Activated CD8-positive, alpha-beta memory T cell treated with anti-CD3 and anti-CD28 coated beads for 36 hours (primary cell): Measurements from ENCODE around the gene LONRF3. TPM values are rescaled to one million over a fixed set of nuclear protein-coding genes. Genes with fewer than 3 reads are reported as not detected.
"Not testable (repeated sequence)": the region's sequence is repeated elsewhere in the genome, so short reads cannot be mapped to it uniquely, and the experiment has no call there.

ENCODE experiments used
- CTCF ChIA-PET: fragments of 350-600 bp; sonication (Branson Sonifier 250); formaldehyde crosslinking; loops from one replicate; lab custom pipeline; 2021; ENCODE audit warnings: antibody characterized with exemption; lab: Charles Lee
- POLR2A ChIA-PET: fragments of 350-600 bp; sonication (Branson Sonifier 250); formaldehyde crosslinking; loops from one replicate; lab custom pipeline; 2021; ENCODE audit warnings: antibody characterized with exemption; lab: Charles Lee
- total RNA-seq, 2 experiments: library from RNA; stranded (reverse); gene quantifications; one replicate each; pipeline ENCODE4 v1.2.3, GENCODE V29; 2021

The LONRF3 gene
- total RNA-seq, 2 experiments from 2014 or later, result 2.3 to 2.4 TPM

DNA sequence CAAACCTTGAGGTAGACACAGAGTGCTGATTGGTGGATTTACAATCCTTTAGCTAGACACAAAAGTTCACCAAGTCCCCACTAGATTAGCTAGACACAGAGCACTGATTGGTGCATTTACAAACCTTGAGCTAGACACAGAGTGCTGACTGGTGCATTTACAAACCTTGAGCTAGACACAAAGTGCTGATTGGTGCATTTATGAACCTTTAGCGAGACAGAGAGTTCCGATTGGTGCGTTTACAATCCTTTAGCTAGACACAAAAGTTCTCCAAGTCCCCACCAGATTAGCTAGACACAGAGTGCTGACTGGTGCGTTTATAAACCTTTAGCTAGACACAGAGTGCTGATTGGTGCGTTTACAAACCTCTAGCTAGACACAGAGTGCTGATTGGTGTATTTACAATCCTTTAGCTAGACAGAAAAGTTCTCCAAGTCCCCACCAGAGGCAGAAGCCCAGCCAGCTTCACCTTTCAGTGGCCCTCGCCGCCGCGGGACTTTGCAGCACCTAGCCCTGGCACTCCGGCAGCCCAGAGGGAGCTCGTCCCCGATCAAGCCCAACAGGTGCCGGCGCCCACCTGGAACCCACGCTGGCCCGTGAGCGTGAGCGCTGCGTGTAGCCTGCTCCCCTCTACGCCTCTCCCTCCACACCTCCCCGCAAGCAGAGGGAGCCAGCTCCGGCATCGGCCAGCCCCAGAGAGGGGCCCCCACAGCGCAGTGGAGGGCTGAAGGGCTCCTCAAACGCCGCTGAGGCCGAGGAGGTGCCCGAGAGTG lies 53.7 kb downstream of the LONRF3 start:
- POLR2A ChIA-PET, CTCF ChIA-PET: not testable (repeated sequence)

DNA sequence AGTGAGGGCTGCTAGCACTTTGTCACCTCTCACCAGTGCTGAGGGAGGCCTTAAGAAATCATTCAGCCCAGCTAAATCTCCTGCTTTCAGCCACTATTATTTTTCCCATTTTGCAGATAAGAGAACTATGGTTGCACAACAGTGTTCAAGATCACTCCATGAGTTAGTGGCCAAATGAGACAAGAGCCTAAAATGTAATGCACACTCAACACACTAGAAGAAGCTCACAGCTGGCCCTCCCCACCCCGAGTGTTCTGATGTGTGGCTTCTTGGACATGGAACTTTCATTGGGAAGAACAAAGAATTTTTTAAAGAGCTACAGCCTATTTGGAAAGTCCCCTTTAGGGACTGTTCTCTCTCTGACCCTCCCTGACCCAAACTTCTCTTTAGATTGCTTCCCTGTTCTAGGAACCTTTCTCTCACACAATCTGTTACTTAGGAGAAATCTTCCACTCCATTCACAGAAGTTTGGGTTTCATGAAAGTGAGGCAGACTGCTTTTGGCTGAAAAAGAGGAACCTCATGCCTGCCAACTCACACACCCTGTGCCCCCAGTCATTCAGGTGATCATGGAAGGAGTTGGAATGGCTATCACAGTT lies 54.4 kb downstream of the LONRF3 start:
- ChIA-PET POLR2A (no interaction called here), CTCF (no interaction called here)

DNA sequence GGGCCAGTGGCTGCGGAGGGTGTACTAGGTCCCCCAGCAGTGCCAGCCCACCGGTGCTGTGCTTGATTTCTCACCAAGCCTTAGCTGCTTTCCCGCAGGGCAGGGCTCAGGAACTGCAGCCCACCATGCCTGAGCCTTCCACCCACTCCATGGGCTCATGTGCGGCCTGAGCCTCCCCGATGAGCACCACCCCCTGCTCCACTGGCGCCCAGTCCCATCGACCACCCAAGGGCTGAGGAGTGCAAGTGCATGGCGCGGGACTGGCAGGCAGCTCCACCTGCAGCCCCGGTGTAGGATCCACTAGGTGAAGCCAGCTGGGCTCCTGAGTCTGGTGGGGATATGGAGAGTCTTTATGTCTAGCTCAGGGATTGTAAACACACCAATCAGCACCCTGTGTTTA lies 55.2 kb downstream of the LONRF3 start:
- CTCF ChIA-PET, POLR2A ChIA-PET: not testable (repeated sequence)

GRCh38 chrX:119030990-119031389 lies 56.6 kb downstream of the LONRF3 start:
- ChIA-PET CTCF (no interaction called here), POLR2A (no interaction called here)

DNA sequence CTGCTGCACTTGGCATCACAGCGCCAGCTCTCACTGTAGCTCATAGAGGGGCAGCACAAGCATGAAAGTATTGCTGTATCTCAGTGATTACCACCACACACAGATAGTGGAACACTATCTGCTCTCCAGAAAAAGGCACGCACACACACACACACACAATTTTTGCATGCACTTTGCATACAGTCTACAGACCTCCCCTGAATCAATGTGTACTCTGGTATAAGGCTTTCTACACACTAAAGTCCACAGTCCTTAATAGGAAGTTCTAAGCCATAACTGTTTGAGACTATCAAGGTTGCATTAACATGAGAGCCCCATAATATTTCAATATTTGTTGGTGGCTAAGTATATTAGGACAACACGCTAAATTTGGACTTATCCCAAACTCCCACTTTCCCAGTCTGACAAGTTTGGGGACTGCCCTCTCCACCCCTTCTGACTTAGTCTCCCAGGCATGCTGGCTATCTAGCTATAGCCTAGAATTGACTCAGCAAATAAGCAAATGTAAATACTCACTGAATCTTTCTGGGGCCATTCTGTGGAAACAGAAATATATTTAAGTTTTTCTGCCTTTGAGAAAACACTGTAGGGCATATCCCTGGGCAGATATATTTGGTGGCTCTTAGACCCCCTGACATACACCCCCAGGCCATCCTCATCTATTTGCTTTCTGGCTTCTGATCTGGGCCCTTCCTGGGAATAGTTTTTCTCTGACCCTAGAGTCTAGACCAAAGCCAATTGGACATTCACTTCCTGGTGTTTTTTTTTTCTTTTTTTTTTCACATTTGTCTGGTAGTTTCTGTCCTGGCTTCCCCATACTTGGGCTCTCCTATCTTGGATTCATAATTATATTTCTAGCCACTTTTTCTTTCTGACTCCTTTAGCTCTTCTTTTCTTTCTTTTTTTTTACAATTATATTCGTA lies 62.0 kb downstream of the LONRF3 start:
- CTCF ChIA-PET, result no interaction called here
- POLR2A ChIA-PET, result no interaction called here

GRCh38 chrX:119040432-119040831 lies 66.0 kb downstream of the LONRF3 start:
- POLR2A ChIA-PET, result no interaction called here
- CTCF ChIA-PET, result no interaction called here

GRCh38 chrX:119041175-119041574 lies 66.8 kb downstream of the LONRF3 start:
- POLR2A ChIA-PET, result no interaction called here

GRCh38 chrX:119042040-119042439 lies 67.6 kb downstream of the LONRF3 start:
- CTCF ChIA-PET, result no interaction called here
- POLR2A ChIA-PET, result no interaction called here

More at GRCh38 chrX:119041175-119041574, 66.8 kb downstream of the LONRF3 start:
- CTCF ChIA-PET, result no interaction called here

DNA sequence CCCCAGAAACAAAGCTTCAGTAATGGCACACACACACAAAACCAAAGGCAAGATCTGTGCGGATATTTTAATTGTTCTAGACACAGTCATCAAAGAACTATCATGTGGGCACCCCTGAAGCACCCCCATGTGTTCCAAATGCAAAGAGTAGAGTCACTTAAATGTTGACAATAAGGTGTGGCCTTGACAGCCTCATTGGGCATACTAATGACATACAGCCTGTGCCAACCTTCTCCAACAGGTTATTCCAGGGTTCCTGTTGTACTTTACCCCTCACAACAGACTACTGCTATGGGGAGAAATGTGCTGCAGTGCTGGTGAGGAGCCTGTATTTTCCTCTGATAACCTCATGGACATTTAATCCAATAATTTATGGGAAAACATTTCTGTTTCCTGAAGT lies 68.6 kb downstream of the LONRF3 start:
- ChIA-PET POLR2A (no interaction called here), CTCF (no interaction called here)

GRCh38 chrX:119045884-119046283 lies 71.5 kb downstream of the LONRF3 start:
- ChIA-PET POLR2A (no interaction called here), CTCF (no interaction called here)

GRCh38 chrX:119055687-119056086 lies 81.3 kb downstream of the LONRF3 start:
- ChIA-PET CTCF (no interaction called here), POLR2A (no interaction called here)

DNA sequence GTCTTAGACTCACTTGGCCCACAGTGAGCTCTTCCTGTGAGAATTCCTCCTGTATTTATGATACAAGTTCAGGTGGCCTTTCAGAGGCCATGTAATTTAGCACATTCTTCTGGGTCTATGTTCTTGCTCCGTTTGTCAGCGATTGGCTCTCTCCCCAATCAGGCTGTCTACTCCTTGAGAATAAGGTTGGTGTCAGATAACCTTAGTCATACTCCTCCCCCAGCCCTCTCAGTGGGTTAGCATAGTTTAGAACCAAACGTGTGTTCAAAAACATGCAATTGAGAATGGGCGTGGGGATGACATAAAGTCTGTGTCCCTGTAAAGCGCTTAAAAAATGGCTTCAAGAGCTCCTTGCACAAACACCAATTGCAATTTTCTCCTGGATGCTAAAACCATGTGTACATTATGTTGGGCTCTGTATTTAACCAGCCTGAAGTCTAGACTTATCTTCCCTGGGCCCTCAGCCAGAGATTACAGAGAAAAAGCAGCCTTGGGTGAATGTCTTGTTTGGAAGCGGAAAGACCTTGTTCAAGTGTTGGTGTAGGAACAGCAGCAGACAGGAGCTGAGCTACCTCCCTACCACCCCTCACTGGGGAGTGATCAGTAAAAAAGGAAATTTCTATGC lies 88.4 kb downstream of the LONRF3 start:
- ChIA-PET POLR2A (no interaction called here), CTCF (no interaction called here)

DNA sequence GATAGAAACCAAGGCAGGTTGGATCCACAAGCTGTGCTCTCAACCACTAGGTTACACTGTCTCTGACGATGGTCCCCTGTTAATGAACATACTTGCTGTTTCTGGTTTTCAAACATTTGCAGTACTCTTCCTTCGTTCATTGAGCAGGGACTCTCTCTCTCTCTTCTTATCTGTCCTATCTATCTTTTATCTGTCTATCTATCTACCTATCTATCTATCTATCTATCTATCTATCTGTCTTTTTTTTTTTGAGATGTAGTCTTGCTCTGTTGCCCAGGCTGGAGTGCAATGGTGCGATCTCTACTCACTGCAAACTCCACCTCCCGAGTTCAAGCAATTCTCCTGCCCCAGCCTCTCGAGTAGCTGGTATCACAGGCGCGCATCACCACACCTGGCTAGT lies 89.0 kb downstream of the LONRF3 start:
- CTCF ChIA-PET, result no interaction called here
- POLR2A ChIA-PET, result no interaction called here

- ChIA-PET POLR2A (no interaction called here), CTCF (interaction anchor here (0.6 to 1.1 kb wide), 5 partner anchors 95 to 608 kb away, joined by 3 to 4 read pairs (median 3); no protein-coding TSS in a partner anchor)
These were observed 92.8 kb downstream of the LONRF3 start for GRCh38 chrX:119067023-119067739.

Other genes with a start within 250 kb of the LONRF3 start
- under 1 TPM in 1 of 2 experiments, not detected in 1; 0.21 TPM for gene IL13RA1, start 247.0 kb upstream of the LONRF3 start, total RNA-seq
- gene ZCCHC12, start 150.8 kb upstream of the LONRF3 start, total RNA-seq, result not detected
- gene CT47C1, start 98.4 kb downstream of the LONRF3 start, total RNA-seq, result not detected
- gene KIAA1210, start 153.2 kb downstream of the LONRF3 start, total RNA-seq, result not detected